Activated T-cell treated with anti-CD3 and anti-CD28 coated beads, Interleukin-2, amount 50 U/mL, for 1 hour (primary cell): Measurements from ENCODE around the gene SGTB.
"Not testable (repeated sequence)": the region's sequence is repeated elsewhere in the genome, so short reads cannot be mapped to it uniquely, and the experiment has no call there.

Source experiments
- DNase-seq: peaks from one replicate; pipeline ENCODE4 v3.0.0-alpha.2; 2020

The SGTB gene

GRCh38 chr5:65732046-65732445, 10.1 kb upstream of the SGTB start:
- DNase-seq = not testable (repeated sequence)

GRCh38 chr5:65730910-65731309, 9.0 kb upstream of the SGTB start:
- DNase-seq = no peak

- DNase-seq = no peak
Observed at GRCh38 chr5:65728218-65728617, 6.3 kb upstream of the SGTB start.

- no peak for DNase-seq
Observed at GRCh38 chr5:65727491-65728156, 5.7 kb upstream of the SGTB start.

DNA sequence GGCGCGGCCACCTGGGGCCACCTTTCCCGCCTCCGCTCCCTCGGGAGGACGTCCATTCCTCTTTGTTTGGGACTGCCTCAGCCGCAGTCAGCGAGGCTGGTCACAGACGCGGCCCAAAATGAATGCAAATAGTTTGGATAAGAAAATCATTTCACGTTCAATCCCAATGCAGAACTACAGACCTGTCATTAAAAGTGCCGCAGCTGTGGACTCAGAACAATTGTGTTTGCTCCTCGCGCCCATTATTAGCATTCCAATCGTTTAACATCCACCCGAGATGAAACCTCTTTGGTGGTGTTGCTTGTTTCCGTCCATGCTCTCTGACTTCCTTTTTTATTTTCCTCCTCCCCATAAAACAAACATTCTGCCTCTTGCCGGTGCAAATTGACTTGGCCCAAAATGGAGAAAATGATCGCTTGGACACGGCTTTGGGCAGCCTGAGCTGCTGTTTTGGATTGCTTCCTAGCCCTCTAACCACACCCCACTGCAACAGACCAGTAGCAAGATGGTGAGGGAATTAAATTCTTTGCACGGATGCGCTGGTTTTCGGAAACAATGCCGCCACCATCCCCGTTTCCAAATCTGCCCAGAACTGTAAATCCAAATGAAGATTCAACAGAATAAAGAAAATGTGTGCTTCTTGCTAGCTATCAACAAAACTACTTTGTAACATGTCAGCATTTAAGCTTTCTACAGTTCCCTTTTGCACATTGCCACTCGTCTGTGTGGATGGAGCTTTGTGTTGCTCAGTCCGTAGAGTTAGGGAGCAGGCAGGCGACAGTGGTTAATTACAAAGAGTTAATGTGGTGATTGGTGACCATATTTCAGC, 880 bp upstream of the SGTB start:
- no peak for DNase-seq

GRCh38 chr5:65721050-65721719, 724 bp downstream of the SGTB start:
- peak; percentile 33 for DNase-seq

GRCh38 chr5:65718576-65719310, 3.2 kb downstream of the SGTB start:
- no peak for DNase-seq

DNA sequence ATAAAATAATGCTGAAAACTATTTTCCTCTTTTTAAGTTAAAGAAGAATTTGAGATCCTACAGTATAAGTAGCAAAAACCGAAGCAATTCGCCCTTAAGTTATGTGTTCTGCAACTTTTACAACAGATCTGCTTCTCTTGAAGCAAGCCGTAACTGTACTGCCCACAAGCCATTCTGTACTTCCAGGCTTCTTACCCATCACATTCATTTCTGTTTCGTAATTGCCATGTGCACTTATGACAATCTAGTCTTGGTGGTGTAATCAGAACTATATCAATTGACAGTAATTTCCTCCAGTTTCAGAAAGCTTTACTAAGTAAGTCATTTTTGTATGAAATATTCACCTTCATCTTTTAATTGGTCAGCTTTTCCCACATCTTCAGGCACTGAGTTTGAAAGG, 13.8 kb downstream of the SGTB start:
- DNase-seq = no peak

DNA sequence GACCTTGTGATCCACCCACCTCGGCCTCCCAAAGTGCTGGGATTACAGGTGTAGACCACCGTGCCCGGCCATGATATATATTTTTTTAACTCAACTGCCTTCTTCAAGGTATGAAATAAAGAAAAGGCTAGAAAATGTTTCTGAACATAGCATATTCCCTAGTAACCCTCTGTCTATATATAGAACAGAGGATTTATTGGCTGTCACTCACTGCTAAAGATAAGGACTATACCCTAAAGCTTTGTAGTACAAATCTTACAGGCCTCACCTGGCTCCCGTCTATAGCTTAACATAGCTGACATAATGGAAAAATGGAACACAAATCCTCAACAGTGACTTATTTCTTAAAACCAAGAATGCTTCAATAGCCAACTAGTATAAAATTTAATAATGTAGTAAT, 14.2 kb downstream of the SGTB start:
- DNase-seq = no peak

DNA sequence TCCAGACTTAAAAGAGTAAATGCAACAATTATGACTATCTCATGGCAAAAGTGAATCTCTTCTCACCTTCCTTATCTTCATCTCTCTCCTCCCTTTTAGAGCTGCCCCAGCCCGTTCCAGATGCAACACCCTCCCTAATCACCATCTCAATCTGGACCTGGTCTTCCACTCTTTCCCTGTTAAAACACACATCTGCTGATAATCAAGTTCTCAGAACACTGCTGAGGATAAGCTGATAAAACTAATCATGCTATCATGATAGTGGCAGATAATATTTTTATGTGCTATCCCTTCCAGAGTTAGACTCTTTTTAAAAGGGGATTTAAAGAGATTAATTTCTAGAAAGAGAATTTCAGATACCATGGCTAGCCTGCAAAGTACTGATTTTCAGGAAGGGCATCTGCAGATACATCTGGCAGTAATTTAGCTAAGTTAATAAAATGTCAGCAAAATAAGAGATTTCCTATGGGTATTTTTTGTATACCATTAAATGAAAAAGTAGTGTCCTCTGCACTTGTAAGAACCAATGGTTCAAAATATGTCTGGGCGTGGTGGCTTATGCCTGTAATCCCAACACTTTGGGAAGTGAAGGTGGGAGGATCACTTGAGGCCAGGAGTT, 17.2 kb downstream of the SGTB start:
- no peak for DNase-seq

DNA sequence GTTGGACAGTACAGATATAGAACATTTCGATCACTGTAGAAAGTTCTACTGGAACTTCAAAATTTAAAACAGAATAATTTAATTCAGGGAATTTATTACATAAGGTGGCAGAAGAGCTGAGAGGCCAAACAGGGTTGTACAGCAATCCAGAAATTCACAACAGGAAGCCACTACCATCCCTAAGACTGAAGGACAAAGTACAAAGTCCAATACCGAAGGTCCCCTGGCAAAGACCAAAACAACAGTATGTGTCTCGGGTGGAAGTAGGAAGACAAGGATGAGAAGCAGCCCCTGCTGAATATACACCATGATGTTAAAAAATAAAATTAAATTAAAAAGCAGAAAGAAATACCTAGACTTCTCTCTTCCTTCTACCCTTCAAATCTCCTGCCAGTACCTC, 19.9 kb downstream of the SGTB start:
- no peak for DNase-seq

- DNase-seq = no peak
Observed at GRCh38 chr5:65699338-65699737, 22.6 kb downstream of the SGTB start.

DNA sequence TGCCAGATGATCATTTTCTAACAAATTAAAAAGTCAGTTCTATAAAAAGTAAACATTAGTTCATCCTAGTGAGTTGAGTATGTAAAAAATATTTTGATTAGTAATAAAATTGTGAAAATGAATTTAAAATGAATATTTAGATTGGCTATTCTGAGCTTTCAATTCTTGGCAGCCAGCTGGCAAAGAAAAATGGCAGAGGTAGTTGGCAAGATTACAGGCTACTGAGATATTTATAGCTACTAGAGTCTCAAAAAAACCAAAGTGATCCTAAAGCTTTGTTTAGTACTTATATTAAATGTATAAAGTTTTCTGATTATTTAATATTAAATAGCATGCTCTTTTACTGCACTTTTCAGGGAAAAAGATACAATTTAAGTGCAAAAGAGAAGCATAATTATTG, 25.0 kb downstream of the SGTB start:
- DNase-seq = no peak

DNA sequence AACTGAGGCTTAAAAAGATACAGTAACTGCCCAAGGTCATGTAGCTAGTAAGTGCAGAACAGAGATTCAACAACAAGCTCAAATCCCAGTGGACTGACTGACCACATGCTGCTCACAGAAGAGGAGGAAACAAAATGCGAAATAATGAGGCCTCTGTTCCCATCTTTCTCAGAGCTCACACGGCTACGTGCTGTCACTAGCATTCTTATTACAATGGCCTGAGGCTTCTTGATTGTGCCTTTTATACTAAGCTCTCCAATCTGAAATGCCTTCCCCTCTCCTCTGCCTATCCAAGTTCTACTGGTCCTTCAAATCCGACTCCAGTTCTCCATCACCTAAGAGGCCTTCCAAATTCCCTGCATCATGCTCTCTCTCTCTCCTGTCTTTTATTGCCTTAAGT, 26.0 kb downstream of the SGTB start:
- DNase-seq = no peak

DNA sequence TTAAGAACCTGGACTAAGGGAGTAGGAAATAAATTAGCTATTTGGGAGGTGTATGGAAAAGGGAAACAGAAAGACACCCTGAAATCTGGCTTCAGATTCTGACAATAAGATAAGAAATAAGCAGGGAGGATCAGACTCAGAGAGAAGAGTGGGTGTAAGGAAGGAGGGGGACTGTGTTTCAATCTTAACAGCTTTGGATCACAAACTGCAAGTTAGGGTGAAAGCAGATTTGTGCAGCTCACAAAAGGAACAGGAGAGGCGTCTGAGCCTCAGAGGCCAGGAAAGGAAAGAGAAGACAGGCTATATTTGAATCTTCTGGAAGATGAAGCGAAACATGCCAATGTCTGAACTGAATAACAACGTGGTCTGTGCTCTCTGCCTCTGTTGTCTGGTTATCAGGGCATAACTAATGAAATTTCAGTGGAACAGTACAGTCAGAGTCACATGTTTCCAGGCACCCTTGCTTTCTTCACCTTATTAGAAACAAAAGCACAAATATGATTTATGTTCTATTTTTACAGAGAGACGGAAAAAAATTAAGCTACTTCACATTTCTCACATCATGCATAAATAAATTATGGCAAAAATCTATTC, 26.6 kb downstream of the SGTB start:
- DNase-seq = no peak

GRCh38 chr5:65693121-65693520, 28.8 kb downstream of the SGTB start:
- DNase-seq = no peak

DNA sequence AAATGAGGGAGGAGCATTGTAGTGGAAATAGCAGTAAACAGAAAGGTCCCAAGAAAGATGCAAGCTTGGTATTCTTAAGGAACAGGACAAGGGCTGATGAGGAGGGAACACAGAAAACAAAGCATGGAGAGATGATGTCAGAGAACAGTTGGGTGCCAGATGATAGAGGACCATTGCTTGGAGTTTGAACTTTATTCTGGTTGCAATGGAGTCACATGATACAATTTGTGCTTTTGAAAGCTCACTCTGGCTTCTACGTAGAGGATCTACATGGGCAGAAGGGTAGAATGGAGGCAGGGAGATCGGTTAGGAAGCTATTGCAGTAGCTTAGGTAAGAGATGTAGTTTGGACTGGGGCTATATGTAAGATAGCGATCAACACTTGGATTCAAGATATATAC, 39.8 kb downstream of the SGTB start:
- DNase-seq = no peak

GRCh38 chr5:65676056-65676455, 45.9 kb downstream of the SGTB start:
- not testable (repeated sequence) for DNase-seq

DNA sequence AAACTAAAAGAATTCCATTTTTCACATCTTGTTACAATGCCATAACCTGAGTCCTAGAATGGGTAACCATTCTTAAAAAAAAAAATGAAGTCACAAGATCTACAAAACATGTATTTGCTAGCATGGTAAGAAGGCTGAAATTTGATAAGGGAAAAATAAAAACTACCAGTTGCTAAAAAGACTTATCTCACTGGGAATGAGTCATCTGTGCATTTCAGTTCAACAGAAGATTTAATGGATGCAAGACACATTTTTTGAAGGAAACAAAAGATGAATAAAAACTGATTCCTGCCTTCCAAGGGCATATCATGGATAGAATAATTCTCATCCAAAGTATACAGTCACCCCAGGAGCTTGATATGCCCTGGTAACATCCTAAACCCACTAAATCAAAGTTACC, 47.2 kb downstream of the SGTB start:
- DNase-seq = no peak

DNA sequence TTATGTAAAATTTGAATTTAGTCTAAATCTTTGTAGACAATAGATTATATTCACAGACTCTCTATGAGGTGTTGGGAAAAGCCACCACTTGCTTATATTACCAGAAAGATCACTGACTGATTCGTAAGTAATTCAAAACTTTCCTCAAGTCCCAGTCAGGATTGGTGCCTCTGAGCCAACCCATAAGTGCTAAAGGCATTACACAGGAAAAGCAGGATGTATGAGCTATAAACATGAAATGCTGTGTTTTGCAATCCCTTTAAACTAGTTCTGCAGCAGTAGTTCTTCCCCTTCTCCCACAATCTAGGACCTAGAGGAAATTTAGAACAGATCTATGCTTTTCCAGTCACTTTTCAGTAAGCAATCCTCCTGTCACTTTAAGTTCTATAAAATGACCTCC, 49.1 kb downstream of the SGTB start:
- no peak for DNase-seq

DNA sequence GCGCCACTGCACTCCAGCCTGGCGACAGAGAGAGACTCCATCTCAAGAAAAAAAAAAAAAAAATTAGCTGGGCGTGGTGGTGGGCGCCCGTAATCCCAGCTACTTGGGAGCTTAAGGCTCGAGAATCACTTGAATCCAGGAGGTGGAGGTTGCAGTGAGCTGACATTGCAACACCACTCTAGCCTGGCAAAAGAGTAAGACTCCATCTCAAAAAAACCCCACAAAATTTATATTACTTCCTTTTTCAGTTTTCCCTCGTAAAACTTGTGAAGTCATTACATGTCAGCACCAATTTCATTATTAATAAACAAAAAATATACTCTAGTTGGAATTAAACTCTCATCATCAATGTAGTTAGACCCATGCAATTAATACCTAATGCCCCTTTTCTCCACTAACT, 53.2 kb downstream of the SGTB start:
- DNase-seq = no peak

GRCh38 chr5:65663804-65664521, 57.9 kb downstream of the SGTB start:
- no peak for DNase-seq
